H9 (cell line): Measurements from ENCODE around the gene CD226. TPM values are rescaled to one million over a fixed set of nuclear protein-coding genes. Genes with fewer than 3 reads are reported as not detected.

Experiments
- DNase-seq: peaks from one replicate; pipeline ENCODE4 v3.0.0-alpha.2; 2017
- H2AFZ ChIP-seq: one replicate; pipeline ENCODE4 v1.6.1; 2013; ENCODE audit warnings: mild to moderate bottlenecking, low read length, control low read depth, moderate library complexity
- H2AK5ac ChIP-seq: 2 replicates; pipeline ENCODE4 v1.6.1; 2013; ENCODE audit warnings: low read length, control low read depth, mixed read lengths; ENCODE audit not compliant: insufficient read length
- H2BK120ac ChIP-seq: one replicate; pipeline ENCODE4 v1.6.1; 2013; ENCODE audit warnings: low read depth, mild to moderate bottlenecking, low read length, control low read depth, inconsistent platforms; ENCODE audit not compliant: poor library complexity, severe bottlenecking
- H2BK12ac ChIP-seq: 2 replicates; pipeline ENCODE4 v1.6.1; 2013; ENCODE audit warnings: low read length, control low read depth, mixed read lengths, low read depth; ENCODE audit not compliant: insufficient read length
- H2BK15ac ChIP-seq: 2 replicates; pipeline ENCODE4 v1.6.1; 2013; ENCODE audit warnings: low read depth, low read length, control low read depth
- H2BK20ac ChIP-seq: one replicate; pipeline ENCODE4 v1.6.1; 2013; ENCODE audit warnings: low read depth, mild to moderate bottlenecking, low read length, control low read depth, inconsistent platforms; ENCODE audit not compliant: poor library complexity, severe bottlenecking
- H2BK5ac ChIP-seq: 2 replicates; pipeline ENCODE4 v1.6.1; 2013; ENCODE audit warnings: low read length, control low read depth, mixed read lengths; ENCODE audit not compliant: insufficient read length
- H3K14ac ChIP-seq: 2 replicates; pipeline ENCODE4 v1.6.1; 2013; ENCODE audit warnings: low read length, control low read depth; ENCODE audit not compliant: insufficient read depth
- H3K18ac ChIP-seq: 2 replicates; pipeline ENCODE4 v1.6.1; 2013; ENCODE audit warnings: low read depth, mild to moderate bottlenecking, mixed read lengths, low read length, control low read depth; ENCODE audit not compliant: insufficient read length
- H3K23ac ChIP-seq: 2 replicates; pipeline ENCODE4 v1.6.1; 2013; ENCODE audit warnings: low read length, control low read depth, mixed read lengths, low read depth; ENCODE audit not compliant: insufficient read length
- H3K23me2 ChIP-seq: 2 replicates; pipeline ENCODE4 v1.6.1; 2013; ENCODE audit warnings: low read depth, mild to moderate bottlenecking, mixed read lengths, low read length, control low read depth; ENCODE audit not compliant: insufficient read length, poor library complexity, severe bottlenecking
- H3K27ac ChIP-seq: 2 replicates; pipeline ENCODE4 v1.5.1; 2013; ENCODE audit warnings: low read length, control low read depth, mixed read lengths, low read depth; ENCODE audit not compliant: insufficient read length
- H3K27me3 ChIP-seq: 2 replicates; pipeline ENCODE4 v1.6.1; 2013; ENCODE audit warnings: low read length, control low read depth, inconsistent platforms; ENCODE audit not compliant: insufficient read depth
- H3K4ac ChIP-seq: 2 replicates; pipeline ENCODE4 v1.6.1; 2013; ENCODE audit warnings: low read depth, mild to moderate bottlenecking, control low read depth, inconsistent platforms, low read length, moderate library complexity
- H3K4me1 ChIP-seq: 2 replicates; pipeline ENCODE4 v1.6.1; 2013; ENCODE audit warnings: low read length, control low read depth, inconsistent platforms; ENCODE audit not compliant: insufficient read depth
- H3K4me2 ChIP-seq: 2 replicates; pipeline ENCODE4 v1.6.1; 2013; ENCODE audit warnings: low read length, control low read depth, mixed read lengths; ENCODE audit not compliant: insufficient read length, insufficient read depth
- H3K56ac ChIP-seq: 2 replicates; pipeline ENCODE4 v1.6.1; 2013; ENCODE audit warnings: low read depth, mild to moderate bottlenecking, mixed read lengths, low read length, control low read depth; ENCODE audit not compliant: insufficient read length
- H3K79me1 ChIP-seq: 2 replicates; pipeline ENCODE4 v1.6.1; 2013; ENCODE audit warnings: low read depth, mild to moderate bottlenecking, moderate library complexity, low read length, control low read depth, inconsistent platforms; ENCODE audit not compliant: insufficient read depth, poor library complexity, severe bottlenecking
- H3K79me2 ChIP-seq: 2 replicates; pipeline ENCODE4 v1.6.1; 2013; ENCODE audit warnings: low read length, control low read depth, inconsistent platforms; ENCODE audit not compliant: insufficient read depth
- H3K9ac ChIP-seq: 2 replicates; pipeline ENCODE4 v1.6.1; 2013; ENCODE audit warnings: low read length, control low read depth, mixed read lengths; ENCODE audit not compliant: insufficient read length; ENCODE audit errors: extremely low read depth
- H3K9me3 ChIP-seq: one replicate; pipeline ENCODE4 v1.6.1; 2013; ENCODE audit warnings: low read depth, low read length, inconsistent platforms; ENCODE audit not compliant: control insufficient read depth
- H3T11ph ChIP-seq: one replicate; pipeline ENCODE4 v1.6.1; 2013; ENCODE audit warnings: mild to moderate bottlenecking, low read length, control low read depth, inconsistent platforms
- H4K20me1 ChIP-seq: one replicate; pipeline ENCODE4 v1.6.1; 2013; ENCODE audit not compliant: control insufficient read depth, insufficient read length, insufficient read depth
- H4K5ac ChIP-seq: 2 replicates; pipeline ENCODE4 v1.6.1; 2013; ENCODE audit warnings: low read depth, mild to moderate bottlenecking, mixed read lengths, low read length, control low read depth; ENCODE audit not compliant: insufficient read length
- H4K8ac ChIP-seq: replicated peaks from 2 replicates; pipeline ENCODE4 v1.6.1; 2013; ENCODE audit warnings: low read length, control low read depth, mixed read lengths, low read depth; ENCODE audit not compliant: insufficient read length
- H4K91ac ChIP-seq: 2 replicates; pipeline ENCODE4 v1.6.1; 2013; ENCODE audit warnings: low read depth, mild to moderate bottlenecking, moderate library complexity, mixed read lengths, low read length, control low read depth; ENCODE audit not compliant: insufficient read length
- H3K27ac Mint-ChIP-seq, 3 experiments: 2 replicates in 2 of 3; 3 replicates in 1 of 3; pipeline ENCODE4 v1.8.0; 2020 to 2021; ENCODE audit warnings: mixed read lengths in 3 of 3, mild to moderate bottlenecking in 1 of 3, moderate library complexity in 1 of 3
- H3K27me3 Mint-ChIP-seq: 2 replicates; pipeline ENCODE4 v1.8.0; 2021; ENCODE audit warnings: low read depth, mild to moderate bottlenecking, moderate library complexity, mixed read lengths
- H3K36me3 Mint-ChIP-seq, 3 experiments: 2 replicates in 2 of 3; 3 replicates in 1 of 3; pipeline ENCODE4 v1.8.0; 2020 to 2021; ENCODE audit warnings: low read depth in 3 of 3, mixed read lengths in 3 of 3; ENCODE audit not compliant: insufficient read depth in 1 of 3
- H3K4me1 Mint-ChIP-seq, 2 experiments: 2 replicates each; pipeline ENCODE4 v1.8.0; 2020; ENCODE audit warnings: mixed read lengths in 2 of 2
- H3K4me3 Mint-ChIP-seq, 2 experiments: 2 replicates in 1 of 2; 3 replicates in 1 of 2; pipeline ENCODE4 v1.8.0; 2020 to 2021; ENCODE audit warnings: mild to moderate bottlenecking in 2 of 2, mixed read lengths in 2 of 2, moderate library complexity in 1 of 2
- H3K9me3 Mint-ChIP-seq, 2 experiments: 2 replicates in 1 of 2; 3 replicates in 1 of 2; pipeline ENCODE4 v1.8.0; 2020; ENCODE audit warnings: mild to moderate bottlenecking in 2 of 2, mixed read lengths in 2 of 2, moderate library complexity in 1 of 2
- WGBS: extraction: QIAGEN DNeasy Blood & Tissue Kit; methylation state at CpG from one replicate; pipeline ENCODE4 v1.1.7; 2013; ENCODE audit warnings: missing lambda C conversion rate, low lambda C conversion rate, mixed read lengths; ENCODE audit not compliant: insufficient read length; ENCODE audit errors: extremely low coverage; 5-methylcytosine and 5-hydroxymethylcytosine counted together
- total RNA-seq: library from RNA; stranded (reverse); gene quantifications from 2 replicates; pipeline ENCODE4 v1.2.1, GENCODE V29; 2021
- TF ChIP-seq, protein P1 (sequence below): fragments of 200-600 bp; sonication (generic); conservative IDR thresholded peaks from 3 replicates; pipeline ENCODE4 v1.8.0; 2021; ENCODE audit warnings: antibody characterized with exemption, mild to moderate bottlenecking

The CD226 gene
- total RNA-seq, 1 experiment from 2014 or later, result not detected

GRCh38 chr18:69958422-69958821, 10.7 kb upstream of the CD226 start:
- Histone ChIP-seq H3K4me1 (no peaks in the 10 kb centered on the region), H3K9ac (no peak overlapping the region), H3K4me2 (no peak overlapping the region), H4K8ac (no peak overlapping the region), H4K5ac (no peak overlapping the region), H2BK5ac (no peak overlapping the region), H3K79me2 (no peaks in the 10 kb centered on the region), H3K79me1 (no peaks in the 10 kb centered on the region), H3K14ac (no peak overlapping the region), H2AFZ (no peak overlapping the region), H4K20me1 (no peaks in the 10 kb centered on the region), H3K23ac (no peak overlapping the region), H2BK20ac (no peak overlapping the region), H3K18ac (no peak overlapping the region), H3K27ac (no peak overlapping the region), H3K56ac (no peak overlapping the region), H2AK5ac (no peak overlapping the region), H2BK12ac (no peak overlapping the region), H3K4ac (no peak overlapping the region), H4K91ac (no peak overlapping the region), H3K23me2 (no peaks in the 10 kb centered on the region), H3T11ph (no peak overlapping the region), H3K27me3 (no peaks in the 10 kb centered on the region), H2BK15ac (no peak overlapping the region), H3K9me3 (no peaks in the 10 kb centered on the region), H2BK120ac (no peak overlapping the region)
- Mint-ChIP-seq H3K9me3 (0 out of 5 replicates have a peak, but pooled peaks cover 0 to under 1% of the 10 kb centered on the region in 2 experiments), H3K36me3 (no peaks in the 10 kb centered on the region), H3K27me3 (no peaks in the 10 kb centered on the region), H3K4me1 (no peaks in the 10 kb centered on the region), H3K27ac (no peak overlapping the region), H3K4me3 (no peak overlapping the region)
- TF ChIP-seq, protein P1, sequence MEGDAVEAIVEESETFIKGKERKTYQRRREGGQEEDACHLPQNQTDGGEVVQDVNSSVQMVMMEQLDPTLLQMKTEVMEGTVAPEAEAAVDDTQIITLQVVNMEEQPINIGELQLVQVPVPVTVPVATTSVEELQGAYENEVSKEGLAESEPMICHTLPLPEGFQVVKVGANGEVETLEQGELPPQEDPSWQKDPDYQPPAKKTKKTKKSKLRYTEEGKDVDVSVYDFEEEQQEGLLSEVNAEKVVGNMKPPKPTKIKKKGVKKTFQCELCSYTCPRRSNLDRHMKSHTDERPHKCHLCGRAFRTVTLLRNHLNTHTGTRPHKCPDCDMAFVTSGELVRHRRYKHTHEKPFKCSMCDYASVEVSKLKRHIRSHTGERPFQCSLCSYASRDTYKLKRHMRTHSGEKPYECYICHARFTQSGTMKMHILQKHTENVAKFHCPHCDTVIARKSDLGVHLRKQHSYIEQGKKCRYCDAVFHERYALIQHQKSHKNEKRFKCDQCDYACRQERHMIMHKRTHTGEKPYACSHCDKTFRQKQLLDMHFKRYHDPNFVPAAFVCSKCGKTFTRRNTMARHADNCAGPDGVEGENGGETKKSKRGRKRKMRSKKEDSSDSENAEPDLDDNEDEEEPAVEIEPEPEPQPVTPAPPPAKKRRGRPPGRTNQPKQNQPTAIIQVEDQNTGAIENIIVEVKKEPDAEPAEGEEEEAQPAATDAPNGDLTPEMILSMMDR, result no peak
- DNase-seq, result no peak
- WGBS, result no CpG with 5 or more reads among the region's 5 CpGs
